ENCODE results near the gene CHMP4A. TPM values are rescaled to one million over a fixed set of nuclear protein-coding genes. Genes with fewer than 3 reads are reported as not detected.
"Not testable (repeated sequence)": the region's sequence is repeated elsewhere in the genome, so short reads cannot be mapped to it uniquely, and the experiment has no call there.

The CHMP4A gene
- polyA plus RNA-seq, 3 donors = 56.1 to 58.4 (median 56.9) TPM

DNA sequence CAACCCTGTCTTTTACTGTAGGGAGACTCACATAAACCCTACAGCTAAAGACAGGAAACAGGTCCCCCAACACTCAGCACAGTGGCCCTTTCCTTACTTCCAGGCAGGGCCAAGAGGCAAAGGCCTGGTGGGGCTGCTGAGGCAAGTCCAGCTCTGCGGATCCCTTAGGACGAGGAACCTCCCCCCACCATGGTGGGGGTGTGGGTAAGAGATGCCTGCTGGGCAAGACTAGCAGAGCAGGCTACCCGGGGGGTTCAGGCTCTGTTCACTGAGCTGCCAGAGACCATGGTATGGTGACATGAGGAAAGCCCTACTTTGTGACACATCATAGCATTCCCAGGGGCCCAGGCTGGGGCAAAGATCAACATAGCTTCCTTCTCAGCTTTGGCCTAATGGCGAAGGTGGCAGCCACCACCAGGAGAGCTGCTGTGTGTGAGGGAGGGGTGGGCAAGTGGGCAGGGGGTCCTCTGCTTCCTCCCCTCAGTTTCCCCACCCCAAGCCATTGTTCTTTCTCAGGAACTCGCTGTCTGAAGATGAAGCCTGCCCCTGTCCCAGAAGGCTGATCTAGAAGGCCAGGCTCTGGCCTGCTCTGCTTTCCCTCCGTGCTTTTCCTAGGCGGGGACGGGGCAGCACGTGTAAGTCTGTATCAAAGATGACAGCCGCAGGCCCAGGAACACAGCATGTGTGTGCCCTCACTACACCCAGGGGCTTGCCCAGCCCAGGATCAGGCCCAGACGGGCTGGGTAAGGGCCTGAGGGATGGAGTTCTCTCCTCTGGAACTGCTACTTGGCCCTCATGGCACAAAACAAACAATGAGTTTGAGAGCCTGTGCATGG, 39.2 kb upstream of the CHMP4A start:
- DNase-seq (ENCODE audit: extremely low read depth in 1 of 11, low read depth in 9 of 11, low spot score in 4 of 11) = no peak

DNA sequence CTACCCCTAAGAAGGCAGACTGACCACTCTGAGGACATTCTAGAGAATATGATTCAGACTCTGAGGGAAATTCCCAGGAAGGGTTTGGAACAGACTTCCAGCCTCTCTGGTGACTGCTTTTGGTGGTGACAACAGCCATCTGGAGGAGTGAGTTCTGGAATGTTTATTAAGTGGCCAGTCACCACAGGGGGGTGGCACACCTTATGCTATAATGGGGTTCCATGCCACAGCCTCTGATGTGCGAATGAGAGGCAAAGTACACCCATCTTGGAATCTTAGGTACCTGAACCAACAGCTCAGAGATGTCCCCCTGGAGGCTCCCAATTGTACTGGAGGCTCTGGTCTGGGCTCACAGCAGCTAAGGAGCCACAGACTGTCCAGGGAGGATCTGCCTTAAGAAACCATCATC, 38.6 kb upstream of the CHMP4A start:
- DNase-seq (ENCODE audit: extremely low read depth in 1 of 11, low read depth in 9 of 11, low spot score in 4 of 11) = no peak

DNA sequence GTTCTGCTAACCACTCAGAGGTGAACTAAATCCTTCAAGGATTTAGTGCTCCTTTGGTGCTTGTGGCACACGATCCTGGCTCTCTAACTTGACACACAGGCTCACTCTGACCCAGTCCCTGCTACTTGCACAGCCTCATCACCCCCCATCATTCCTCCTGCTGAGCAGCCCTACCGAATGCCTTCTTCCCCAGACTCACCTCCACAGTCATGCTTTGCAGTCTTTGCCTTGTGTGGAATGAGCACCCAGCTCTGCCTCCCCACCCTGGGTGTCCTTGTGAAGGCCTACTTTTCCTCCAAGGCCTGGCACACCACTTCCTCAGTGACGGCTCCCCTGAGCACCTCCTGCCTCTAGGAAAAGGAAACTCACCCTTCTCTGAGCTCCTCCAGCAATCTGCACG, 37.1 kb upstream of the CHMP4A start:
- no peak for DNase-seq (ENCODE audit: extremely low read depth in 1 of 11, low read depth in 9 of 11, low spot score in 4 of 11)

DNA sequence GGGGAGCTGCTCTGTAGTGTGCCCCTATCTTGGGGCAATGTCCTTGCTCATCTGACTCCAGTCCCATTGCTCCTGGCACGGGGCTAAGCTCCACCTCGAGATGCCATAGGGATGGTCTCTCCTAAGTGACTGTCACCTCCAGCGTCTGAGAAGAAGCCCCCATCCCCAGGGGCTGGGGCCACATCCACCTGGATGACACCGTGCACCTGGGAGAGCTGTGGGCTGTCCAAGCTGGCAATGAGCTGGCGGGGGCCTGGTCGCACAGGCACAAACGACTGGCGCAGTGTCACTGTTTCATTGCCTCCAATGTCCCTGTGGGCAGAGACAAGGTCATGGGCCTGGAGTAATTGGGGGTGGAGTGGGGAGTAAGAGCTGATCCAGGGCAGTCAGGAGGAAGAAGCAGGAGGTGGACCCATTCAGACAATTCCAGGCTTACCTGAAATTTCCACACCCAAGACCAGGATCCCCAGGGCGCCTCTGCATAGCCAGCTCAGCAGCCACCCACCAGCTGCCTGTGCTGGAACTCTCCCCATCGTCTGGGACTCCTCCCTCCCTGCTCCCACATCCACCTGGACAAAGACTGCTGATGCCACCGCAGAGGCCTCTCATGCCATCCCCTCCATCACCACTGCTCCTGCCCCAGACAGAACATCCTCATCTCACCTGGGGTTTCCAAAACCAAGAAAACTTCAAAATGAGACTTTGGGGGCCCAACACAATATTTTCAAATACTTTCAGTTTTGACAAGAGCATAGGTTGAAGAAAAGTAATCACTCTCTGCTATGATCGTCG, 36.1 kb upstream of the CHMP4A start:
- DNase-seq (ENCODE audit: extremely low read depth in 1 of 11, low read depth in 9 of 11, low spot score in 4 of 11) = no peak

DNA sequence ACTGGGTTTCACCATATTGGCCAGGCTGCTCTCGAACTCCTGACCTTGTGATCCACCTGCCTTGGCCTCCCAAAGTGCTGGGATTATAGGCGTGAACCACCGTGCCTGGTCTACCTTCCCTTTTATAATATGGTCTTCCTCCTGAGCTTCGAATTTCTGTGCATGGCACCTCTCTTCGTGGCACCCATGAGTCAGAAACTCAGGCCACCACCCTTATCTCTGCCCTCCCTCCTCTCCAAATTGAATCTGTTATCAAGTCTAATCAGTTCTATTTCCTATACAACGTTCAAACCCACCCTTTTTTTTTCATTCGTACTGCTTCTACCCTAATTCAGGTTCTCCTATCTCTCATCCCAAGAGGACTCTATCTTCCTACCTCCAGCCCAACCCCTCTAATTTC, 34.1 kb upstream of the CHMP4A start:
- DNase-seq (ENCODE audit: extremely low read depth in 1 of 11, low read depth in 9 of 11, low spot score in 4 of 11) = no peak

DNA sequence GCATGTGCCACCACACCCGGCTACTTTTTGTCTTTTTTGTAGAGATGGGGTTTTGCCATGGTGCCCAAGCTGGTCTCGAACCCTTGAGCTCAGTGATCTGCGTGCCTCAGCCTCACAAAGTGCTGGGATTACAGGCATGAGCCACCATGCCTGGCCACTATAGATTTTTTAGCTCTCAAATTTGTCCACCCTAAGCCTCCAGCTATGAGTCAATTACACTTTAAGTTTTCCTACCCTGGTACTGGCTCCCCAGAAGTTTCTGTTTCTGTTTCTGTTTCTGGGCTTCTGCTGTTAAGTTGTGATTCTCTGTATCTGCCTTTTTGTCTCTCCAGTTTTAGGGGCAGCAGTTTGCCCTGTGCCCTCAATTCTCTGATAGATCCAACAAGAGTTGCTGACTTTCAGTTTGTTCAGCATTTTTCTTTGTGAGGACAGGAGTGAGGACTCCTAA, 33.5 kb upstream of the CHMP4A start:
- no peak for DNase-seq (ENCODE audit: extremely low read depth in 1 of 11, low read depth in 9 of 11, low spot score in 4 of 11)

DNA sequence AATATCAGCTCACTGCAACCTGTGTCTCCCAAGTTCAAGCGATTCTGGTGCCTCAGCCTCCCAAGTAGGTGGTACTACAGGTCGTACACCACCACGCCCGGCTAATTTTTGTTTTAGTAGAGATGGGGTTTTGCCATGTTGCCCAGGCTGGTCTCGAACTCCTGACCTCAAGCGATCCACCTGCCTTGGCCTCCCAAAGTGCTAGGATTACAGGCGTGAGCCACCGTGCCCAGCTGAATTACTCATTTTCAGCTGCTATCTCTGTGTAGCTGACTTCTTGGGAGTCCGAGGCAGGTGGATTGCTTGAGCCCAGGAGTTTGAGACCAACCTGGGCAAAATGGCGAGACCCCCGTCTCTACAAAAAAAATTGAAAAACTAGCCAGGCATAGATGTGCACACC, 32.1 kb upstream of the CHMP4A start:
- not testable (repeated sequence) for DNase-seq (ENCODE audit: extremely low read depth in 1 of 11, low read depth in 9 of 11, low spot score in 4 of 11)

DNA sequence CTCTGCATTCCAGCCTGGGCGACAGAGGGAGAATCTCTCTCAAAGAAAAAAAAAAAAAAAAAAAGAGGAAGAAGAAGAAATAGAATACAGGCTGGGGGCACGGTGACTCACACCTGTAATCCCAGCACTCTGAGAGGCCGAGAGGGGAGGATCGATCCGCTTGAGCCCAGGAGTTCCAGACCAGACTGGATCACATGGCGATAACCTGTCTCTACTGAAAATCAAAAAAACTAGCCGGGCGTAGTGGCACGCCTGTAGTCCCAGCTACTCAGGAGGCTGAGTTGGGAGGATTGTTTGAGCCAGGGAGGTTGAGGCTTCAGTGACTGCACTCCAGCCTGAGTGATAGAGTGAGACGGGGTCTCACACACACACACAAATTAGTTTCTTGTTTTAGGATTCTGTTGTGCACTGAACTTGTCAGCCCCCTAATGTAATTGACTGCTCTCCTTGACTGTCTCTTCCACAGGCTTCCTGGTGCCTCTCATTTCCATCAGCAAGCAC, 30.1 kb upstream of the CHMP4A start:
- no peak for DNase-seq (ENCODE audit: extremely low read depth in 1 of 11, low read depth in 9 of 11, low spot score in 4 of 11)

DNA sequence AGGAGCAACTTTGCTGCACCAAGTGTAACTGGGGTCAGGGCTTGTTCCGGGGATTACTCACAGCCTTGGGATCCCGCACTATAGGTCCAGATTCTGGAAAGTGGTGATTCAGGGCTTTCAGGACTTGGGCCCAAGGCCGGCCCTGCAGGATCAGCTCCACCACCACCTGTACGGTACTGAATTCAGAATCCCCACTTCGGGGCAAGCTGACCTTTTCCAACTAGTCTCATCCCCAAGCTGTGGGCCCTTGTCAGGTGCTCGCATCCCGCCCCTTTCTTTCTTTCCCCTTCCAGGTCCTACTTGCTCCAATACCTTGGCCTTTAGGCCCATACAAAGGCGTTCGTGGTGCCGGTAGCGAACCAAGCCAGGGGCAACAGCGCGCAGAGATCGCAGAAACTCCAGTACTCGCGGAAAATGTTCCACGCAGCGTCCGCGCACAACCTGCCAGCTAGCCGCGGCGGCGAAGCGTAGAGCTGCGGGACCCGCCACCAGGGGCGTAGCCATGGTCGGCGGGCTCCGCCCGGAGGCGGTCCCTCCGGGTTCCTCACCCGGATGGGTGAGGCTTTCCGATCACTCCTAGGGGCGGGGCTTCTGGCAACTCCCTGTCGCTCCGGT, 28.6 kb upstream of the CHMP4A start:
- peak in 10 of 11 donors; percentile 82 to 92 (median 86) for DNase-seq (ENCODE audit: extremely low read depth in 1 of 11, low read depth in 9 of 11, low spot score in 4 of 11)

DNA sequence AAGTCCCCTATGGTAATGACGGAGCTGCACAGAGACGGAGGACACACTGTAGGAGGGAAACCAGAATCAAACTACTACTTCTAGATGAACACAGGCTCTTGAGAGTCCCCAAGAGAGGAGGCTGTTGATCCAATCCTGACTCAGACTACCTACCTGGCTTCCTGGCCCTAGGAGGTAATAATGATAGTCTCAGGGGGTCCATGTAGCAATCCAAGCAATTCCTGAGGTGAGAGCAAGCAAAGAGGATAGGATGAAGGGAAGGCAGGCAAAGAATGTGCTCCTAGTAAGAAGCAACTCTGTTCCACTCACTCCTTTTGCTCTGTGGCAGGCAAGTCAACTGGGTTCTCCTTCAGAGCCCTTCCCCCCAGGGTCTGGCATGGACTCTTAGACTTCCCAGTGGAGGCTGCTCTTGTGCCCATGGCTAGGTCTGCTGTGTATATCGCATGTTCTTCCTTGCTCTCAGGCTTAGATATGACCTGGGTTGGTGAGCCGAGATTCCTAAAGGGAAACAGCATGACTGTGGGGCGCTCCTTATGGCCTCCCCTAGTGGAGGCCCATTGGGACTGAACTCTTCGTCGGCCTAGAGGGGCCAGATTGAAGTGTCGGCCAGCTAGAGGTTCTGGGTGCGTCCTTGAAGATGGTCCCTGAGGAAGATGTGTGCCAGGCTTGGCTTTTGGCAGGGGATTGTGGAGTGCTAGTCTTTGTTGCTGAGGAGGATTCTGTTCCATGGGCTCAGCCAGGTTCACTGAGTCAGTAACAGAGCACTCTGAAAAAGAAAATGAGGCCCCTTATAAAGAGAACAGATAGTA, 27.0 kb upstream of the CHMP4A start:
- no peak for DNase-seq (ENCODE audit: extremely low read depth in 1 of 11, low read depth in 9 of 11, low spot score in 4 of 11)

DNA sequence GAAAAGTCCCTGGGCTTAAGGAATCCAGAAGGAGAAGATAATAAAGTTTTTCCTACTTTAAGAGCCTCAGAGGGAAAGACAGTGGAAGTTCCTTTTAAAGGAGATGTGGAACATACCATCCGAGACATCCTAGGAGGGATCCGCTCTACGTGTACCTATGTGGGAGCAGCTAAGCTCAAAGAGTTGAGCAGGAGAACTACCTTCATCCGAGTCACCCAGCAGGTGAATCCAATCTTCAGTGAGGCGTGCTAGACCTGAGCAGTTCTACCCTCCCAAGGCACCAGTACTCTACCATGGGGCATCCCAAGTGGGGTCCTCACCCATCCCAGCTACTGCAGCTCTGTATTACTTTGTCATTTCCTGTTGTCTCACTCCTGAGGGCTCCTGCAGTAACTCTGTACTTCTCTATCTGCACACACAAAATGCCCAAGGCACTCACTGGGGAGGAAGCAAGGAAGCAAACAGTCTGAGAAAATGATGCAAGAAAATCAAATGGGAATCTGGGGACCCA, 25.3 kb upstream of the CHMP4A start:
- no peak for DNase-seq (ENCODE audit: extremely low read depth in 1 of 11, low read depth in 9 of 11, low spot score in 4 of 11)

DNA sequence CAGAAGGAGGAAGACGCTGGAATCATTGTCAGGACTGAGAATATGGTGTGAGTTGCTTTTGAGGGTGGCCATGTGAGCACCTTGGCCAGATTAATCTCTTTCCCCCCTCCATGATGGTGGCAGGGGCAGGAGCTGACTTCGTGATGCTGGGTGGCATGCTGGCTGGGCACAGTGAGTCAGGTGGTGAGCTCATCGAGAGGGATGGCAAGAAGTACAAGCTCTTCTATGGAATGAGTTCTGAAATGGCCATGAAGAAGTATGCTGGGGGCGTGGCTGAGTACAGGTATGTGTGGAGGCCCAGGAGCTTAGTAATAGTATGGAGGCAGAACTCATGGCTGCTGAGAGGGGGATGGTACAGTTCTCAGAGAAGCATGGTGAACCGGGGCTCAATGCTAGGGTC, 24.8 kb upstream of the CHMP4A start:
- DNase-seq (ENCODE audit: extremely low read depth in 1 of 11, low read depth in 9 of 11, low spot score in 4 of 11) = no peak

DNA sequence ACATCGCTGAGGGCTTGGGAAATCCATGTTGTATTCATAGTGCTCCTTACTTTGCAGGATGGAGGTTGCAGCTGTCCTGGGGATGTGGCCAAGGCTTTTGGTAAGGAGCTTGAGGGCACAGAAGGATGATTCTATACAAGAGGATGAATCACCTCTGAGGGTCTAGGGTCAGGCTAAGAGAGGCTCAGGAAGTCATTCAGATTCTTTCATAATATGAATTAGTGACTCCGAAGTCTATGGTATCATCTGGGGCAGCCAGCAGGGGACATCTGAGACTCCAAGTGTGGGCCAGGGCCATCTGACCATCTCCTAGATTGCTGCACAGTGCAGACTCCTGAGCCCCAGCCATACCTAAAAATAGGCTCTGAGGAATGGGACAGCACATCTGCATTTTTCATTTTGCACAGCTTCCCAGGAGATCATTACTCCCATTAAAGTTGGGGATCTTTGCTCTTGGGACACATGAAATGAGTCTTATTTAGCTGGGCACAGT, 24.2 kb upstream of the CHMP4A start:
- no peak for DNase-seq (ENCODE audit: extremely low read depth in 1 of 11, low read depth in 9 of 11, low spot score in 4 of 11)

DNA sequence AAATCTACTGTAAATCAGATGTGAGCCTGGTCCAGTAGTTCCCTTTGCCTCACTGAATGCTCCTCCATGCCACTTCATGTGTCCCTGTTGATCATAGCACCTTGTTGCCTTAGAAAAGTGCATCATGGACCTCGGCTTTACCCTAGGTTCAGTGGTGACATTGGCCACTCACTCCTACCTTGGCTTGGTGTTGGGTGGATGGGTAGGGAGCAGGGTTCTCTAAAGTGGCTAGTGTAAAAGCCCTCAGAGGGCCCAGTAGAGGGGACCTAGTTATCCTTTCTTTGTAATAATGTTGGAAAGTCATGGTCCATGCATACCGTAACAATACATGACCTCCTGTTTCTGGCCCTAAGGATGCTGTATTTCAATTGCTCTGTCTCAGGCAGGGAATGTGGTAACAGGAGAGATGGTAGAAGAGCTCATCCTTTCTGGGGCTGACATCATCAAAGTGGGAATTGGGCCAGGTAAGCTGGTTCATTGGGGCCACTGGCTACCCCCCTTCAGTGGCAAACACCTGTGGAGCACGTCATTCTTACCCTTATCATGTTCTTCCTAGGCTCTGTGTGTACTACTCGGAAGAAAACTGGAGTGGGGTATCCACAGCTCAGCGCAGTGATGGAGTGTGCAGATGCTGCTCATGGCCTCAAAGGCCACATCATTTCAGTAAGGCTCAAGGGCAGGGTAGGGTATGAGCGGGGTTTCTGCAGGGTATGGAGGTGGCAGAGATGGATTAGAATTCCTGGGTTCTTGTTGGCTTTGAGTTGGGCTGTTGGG, 23.6 kb upstream of the CHMP4A start:
- no peak for DNase-seq (ENCODE audit: extremely low read depth in 1 of 11, low read depth in 9 of 11, low spot score in 4 of 11)

DNA sequence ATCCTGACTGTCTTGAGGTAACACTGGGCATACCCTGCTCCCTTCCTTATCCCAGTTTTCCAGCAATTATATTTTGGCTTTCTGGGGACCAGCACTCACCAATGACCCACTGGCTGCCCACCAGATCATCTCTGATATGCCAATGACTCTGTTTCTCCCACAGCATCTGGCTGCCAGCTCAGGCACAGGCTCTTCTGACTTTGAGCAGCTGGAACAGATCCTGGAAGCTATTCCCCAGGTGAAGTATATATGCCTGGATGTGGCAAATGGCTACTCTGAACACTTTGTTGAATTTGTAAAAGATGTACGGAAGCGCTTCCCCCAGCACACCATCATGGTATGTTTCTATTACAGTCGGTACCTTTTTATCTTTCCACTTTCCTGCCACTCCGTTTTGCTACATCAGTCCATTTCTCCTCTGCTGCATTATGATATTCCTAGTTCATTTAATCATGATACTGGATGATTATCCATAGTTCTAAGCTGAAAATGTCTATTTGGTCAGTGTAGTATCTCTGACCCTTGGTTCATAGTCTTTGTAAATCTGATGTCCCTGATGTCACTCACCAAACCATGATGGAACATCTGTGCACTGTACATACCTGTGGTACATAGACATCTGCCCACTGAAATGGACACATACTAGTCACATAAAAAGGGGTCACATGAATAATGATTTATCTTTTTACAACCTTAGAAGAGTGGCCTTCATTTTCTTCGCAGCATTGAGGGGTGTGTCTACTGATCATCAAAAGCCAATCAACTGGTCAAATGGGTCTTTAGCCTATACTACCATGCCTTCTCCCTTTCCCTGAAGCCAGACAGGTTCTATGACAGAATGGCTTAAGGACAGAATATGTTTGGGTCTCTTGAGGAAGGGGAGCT, 22.8 kb upstream of the CHMP4A start:
- DNase-seq (ENCODE audit: extremely low read depth in 1 of 11, low read depth in 9 of 11, low spot score in 4 of 11) = no peak

DNA sequence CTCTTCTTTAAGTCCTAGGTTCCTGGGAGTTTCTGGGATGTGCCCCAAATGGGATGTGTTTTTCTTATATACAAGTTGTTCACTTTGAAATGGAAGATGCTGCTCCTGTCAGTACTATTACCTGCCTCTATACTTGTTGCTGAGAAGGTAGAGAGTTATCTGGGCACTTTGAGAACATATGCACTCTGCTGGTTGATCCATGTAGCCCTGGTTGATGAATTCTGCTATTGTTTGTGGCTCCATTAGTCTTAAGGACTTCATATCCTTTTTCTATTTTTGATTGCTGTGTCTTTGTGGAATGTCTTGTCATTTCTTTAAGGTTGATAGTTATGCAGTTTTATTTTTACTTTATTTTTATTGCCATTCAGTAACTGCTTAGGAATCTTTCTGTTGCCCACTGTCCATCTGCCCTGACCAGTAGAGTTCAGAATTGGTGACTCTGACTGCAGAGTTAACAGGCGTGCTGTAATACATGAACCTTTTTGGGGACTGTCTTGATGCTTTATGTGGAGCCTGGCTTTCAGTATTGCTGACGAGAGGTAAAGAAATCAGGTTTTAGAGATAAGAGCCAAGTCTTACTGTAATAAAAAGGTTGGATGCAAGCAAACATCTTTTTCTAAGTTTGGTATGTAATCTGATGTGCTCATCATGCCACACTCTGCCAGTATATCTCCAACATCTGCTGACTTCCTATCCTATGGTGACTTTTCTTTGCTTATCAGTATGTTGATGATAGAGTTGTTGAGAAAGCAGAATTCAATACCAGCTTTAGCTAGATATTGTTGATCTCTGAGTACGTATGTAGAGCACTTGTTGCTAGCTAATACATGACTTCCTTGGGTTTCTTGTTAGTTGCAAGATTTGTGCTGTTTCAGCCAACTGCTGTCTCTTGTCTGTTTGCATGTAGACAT, 21.1 kb upstream of the CHMP4A start:
- no peak for DNase-seq (ENCODE audit: extremely low read depth in 1 of 11, low read depth in 9 of 11, low spot score in 4 of 11)
